GM12801 (cell line): Measurements from ENCODE around the gene STAB2.

Experiments used
- CTCF ChIP-seq: IDR thresholded peaks from one replicate; pipeline ENCODE4 v1.5.1; 2011; ENCODE audit warnings: control low read depth; ENCODE audit not compliant: insufficient read length; ENCODE audit errors: extremely low read depth

The STAB2 gene

GRCh38 chr12:103671367-103671766 is 84.3 kb downstream of the STAB2 start:
- no peak for TF ChIP-seq CTCF

- no peak for TF ChIP-seq CTCF
These were observed 85.5 kb downstream of the STAB2 start for GRCh38 chr12:103672401-103673119.

GRCh38 chr12:103673487-103673886 is 86.4 kb downstream of the STAB2 start:
- no peak for TF ChIP-seq CTCF

GRCh38 chr12:103673891-103674375 is 86.9 kb downstream of the STAB2 start:
- TF ChIP-seq CTCF = no peak

GRCh38 chr12:103676893-103677292 is 89.8 kb downstream of the STAB2 start:
- TF ChIP-seq CTCF = no peak

GRCh38 chr12:103677341-103677740 is 90.3 kb downstream of the STAB2 start:
- no peak for TF ChIP-seq CTCF

GRCh38 chr12:103677905-103678304 is 90.8 kb downstream of the STAB2 start:
- TF ChIP-seq CTCF = no peak
